SK-MEL-5 (cell line): ENCODE results near the gene PHETA1. TPM values are rescaled to one million over a fixed set of nuclear protein-coding genes. Genes with fewer than 3 reads are reported as not detected.

Experiments
- DNase-seq: peaks from one replicate; pipeline ENCODE4 v3.0.0-alpha.2; 2016; ENCODE audit warnings: low read depth, low spot score
- in situ Hi-C: cut with HindIII; loops from 2 replicates; pipeline ENCODE4 v1.10.0; 2016; ENCODE audit warnings: low sequenced_read_pairs, high pct_unique_total_duplicates, low pct_unique_long_range_greater_than_20kb
- total RNA-seq: library from RNA; depleted of rRNA; stranded (reverse); fragments of >200 nt; shearing (Covaris generic); gene quantifications from 2 replicates; pipeline ENCODE4 v1.2.3, GENCODE V29; 2014

Gene PHETA1
- total RNA-seq, 1 experiment from 2014 or later: 5.0 TPM

- in situ Hi-C loops: no loop called here
These were observed 9.0 kb downstream of the PHETA1 start for GRCh38 chr12:111359914-111360276.

DNA sequence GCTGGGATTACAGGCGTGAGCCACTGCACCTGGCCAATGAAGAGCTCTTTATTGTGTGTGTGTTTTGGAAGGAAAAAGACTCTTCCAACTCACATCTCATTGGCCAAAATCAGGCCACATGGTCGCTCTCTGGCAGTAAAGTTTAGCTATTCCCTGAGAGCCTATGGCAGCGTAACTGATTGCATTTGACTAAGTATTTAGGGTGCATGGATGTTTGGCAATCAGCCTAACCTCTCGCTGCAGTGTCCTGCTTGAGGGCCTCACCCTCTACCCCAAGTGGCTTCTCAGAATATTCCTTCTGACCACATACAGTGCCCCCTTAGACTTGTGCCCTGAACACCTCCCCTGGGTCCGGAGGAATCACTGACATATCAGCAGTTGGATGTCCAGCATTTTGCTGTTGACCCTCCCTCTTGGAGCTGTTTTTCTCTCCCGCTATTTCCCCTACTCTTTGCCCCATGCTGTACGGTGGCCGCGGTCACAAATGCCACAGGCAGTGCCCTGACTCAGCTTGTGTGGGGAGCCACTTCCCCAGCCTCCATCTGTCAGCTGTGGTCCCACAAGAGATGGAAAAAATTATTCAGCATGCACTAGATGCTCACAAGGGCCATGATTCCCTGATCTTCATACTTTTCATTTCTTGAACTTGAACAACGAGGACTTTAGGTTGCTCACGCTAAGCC, 9.5 kb downstream of the PHETA1 start:
- no peak for DNase-seq
- in situ Hi-C loops: no loop called here

More at GRCh38 chr12:111359914-111360276, 9.0 kb downstream of the PHETA1 start:
- no peak for DNase-seq

- in situ Hi-C loops: no loop called here
- no peak for DNase-seq
These were observed 13.5 kb downstream of the PHETA1 start for GRCh38 chr12:111355201-111355925.

DNA sequence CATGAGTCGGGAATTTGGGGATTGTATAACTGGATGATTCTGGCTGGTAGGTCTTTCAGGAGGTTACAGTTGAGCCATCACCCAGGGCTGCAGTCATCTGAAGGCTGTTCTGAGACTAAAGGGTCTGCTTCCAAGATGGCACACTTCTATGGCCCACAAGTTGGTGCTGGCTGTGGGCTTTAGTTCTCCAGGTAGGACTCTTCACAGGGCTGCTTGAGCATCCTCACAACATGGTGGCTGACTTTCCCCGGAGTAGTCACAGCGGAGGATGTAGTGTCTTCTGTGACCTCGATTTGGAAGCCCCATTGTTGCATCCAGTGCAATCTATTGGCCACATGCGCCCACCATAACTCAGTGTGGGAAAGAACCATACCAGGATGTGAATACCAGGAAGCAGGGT, 14.4 kb downstream of the PHETA1 start:
- in situ Hi-C loops: no loop called here

GRCh38 chr12:111353603-111354295, 15.1 kb downstream of the PHETA1 start:
- in situ Hi-C loops: no loop called here
- DNase-seq: no peak

More for the DNA sequence above, 14.4 kb downstream of the PHETA1 start:
- no peak for DNase-seq

- no peak for DNase-seq
These were observed 15.9 kb downstream of the PHETA1 start for GRCh38 chr12:111353026-111353425.

DNA sequence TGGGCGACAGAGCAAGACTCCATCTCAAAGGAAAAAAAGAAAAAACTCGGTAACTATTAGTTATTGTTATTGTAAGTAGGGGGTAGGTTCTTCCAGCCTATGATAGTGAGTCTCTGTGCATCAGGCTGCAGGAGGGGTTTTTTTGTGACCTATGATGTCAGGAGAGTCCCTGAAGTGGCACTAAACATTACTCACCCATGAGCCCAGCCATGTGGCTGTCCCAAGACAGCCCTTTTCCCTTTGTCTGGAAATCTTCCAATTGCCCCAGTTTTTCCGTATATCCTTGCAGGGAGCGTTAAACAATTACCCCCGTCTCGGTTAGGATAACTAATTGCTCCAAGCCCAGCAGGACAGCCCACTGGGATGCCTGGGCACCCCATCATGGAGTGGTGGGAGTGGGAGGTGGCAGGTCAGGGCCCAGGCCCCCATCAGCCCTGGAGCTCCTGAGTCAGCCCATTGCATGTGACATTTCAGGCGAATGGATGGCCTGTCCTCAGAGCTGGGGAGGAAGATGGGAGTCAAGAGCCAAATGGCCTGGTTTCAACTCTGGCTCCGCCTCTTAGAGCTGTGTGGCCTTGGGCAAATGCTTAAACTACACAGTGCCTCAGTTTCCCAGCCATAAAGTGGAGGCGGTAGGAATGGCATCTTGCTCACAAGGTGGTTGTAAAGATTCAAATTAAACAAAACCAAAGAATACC, 16.4 kb downstream of the PHETA1 start:
- peak; percentile 19 for DNase-seq
- in situ Hi-C loops: no loop called here

More at GRCh38 chr12:111353026-111353425, 15.9 kb downstream of the PHETA1 start:
- in situ Hi-C loops: no loop called here

GRCh38 chr12:111351026-111351425, 17.9 kb downstream of the PHETA1 start:
- DNase-seq: no peak

GRCh38 chr12:111349748-111350520, 19.0 kb downstream of the PHETA1 start:
- in situ Hi-C loops: no loop called here
- DNase-seq: no peak

More at GRCh38 chr12:111351026-111351425, 17.9 kb downstream of the PHETA1 start:
- in situ Hi-C loops: no loop called here

DNA sequence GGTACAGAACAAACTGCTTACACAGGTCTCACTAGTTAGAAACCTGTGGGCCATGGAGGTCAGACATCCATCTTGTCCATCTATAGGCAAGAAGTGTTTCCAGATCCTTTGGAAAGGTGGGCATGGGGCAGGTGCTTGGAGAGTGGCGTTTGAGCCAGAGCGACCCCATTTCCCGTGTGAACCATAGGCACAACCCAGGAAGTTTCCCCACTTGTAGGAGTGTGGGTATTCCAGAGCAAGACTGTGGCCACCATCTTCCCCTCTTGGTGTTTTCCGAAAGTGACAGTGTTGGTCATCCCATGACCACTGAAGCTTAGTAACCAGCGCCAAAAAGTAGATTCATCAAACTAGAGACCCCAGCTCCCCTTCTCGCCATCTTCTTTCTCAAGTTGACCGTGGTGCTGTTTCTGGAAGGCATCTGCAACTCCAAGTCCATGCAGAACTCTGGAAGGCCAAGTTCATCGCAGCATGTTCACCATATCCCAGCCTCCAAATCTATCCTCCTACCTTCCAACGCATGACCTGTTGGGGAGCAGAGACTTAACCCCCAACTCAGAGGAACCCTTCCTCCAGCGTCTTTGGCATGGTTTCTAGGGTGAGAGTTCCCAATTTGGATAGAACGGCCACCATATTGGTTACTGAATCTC, 19.7 kb downstream of the PHETA1 start:
- DNase-seq: no peak
- in situ Hi-C loops: no loop called here

DNA sequence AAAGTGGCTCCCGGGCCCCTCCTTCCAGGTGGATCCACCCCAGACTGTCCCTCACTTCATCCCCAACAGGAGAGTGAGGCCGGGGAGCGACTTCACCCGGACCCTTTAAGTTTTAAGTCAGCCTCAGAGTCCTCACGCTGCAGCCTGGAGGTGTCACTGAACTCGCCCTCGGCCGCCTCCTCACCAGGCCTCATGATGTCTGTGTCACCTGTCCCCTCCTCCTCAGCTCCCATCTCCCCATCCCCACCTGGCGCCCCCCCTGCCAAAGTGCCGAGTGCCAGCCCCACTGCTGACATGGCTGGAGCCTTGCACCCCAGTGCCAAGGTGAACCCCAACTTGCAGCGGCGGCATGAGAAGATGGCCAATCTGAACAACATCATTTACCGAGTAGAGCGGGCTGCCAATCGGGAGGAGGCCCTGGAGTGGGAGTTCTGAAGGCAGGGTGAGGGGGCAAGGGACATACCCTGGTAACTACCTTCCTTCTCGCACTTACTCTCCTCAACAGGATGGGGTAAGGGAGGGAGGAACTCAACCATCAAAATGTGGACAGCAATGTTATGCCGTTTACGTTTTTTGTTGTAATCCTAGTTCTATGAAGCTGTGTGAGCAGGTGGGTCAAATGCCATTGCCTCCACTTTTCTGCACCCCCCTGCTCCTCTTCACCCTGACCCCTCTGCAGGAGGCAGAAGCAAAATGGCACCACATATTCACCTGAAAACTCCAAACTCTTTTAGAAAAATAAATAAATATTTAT, 20.8 kb downstream of the PHETA1 start:
- DNase-seq: no peak
- in situ Hi-C loops: no loop called here

- in situ Hi-C loops: no loop called here
- DNase-seq: no peak
These were observed 24.5 kb downstream of the PHETA1 start for GRCh38 chr12:111344254-111344875.

GRCh38 chr12:111343181-111343580, 25.7 kb downstream of the PHETA1 start:
- no peak for DNase-seq
- in situ Hi-C loops: no loop called here

GRCh38 chr12:111342376-111342775, 26.5 kb downstream of the PHETA1 start:
- DNase-seq: no peak
- in situ Hi-C loops: no loop called here

DNA sequence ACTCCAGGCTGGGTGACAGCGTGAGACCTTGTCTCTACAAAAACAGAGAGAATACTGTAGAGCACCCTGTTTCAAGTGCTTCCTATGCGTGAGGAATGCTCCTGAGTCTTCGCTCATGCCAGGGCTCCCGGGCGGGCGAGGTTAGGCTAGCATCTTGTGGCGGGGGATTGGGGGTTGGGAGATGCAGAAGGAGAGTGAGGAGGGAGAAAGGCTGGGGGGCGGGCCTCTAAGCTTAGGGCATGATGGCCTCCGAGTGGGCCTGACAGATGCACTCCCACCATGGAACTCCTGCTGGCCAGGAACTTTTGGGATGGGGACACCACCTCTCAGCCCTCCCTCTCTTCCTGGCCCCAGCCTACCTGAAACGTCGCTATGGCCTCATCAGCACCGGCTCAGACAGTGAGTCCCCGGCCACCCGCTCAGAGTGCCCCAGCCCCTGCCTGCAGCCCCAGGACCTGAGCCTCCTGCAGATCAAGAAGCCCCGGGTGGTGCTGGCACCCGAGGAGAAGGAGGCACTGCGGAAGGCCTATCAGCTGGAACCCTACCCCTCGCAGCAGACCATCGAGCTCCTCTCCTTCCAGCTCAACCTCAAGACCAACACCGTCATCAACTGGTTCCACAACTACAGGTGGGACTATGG, 27.3 kb downstream of the PHETA1 start:
- no peak for DNase-seq
- in situ Hi-C loops: no loop called here
